ENCODE measurements around the gene PCDHGC5.
A peak's percentile ranks its signal among the peaks of the same experiment; 100 is the strongest.

Gene PCDHGC5

DNA sequence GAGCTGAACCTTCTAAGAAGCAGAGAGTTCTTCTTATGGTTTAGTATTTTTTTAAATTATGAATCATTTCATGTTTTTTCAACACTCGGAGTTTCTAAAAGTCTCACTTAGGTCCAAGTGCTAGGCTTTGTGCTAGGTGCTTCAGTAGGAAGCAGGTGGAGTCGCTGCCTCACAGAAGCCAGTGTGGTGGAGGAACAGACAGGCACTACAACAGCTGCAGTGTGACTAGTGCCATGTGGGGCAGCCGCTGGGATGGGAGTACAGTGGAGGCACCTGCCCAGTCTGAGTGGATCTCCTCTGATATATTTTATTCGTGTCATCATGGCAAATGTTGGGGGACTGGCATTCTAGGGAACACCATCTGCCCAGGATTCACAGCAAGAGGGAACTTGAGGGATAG lies 15.3 kb downstream of the PCDHGC5 start:
- Histone ChIP-seq H3F3A (ENCODE audit: insufficient read depth, low read length) (peaks cover 21% of the 10 kb centered on the region), H4K20me1 (ENCODE audit: insufficient read depth, low read length) (no peaks in the 10 kb centered on the region), H3K9me3 (replicated peaks; ENCODE audit: insufficient read depth, low read length) (no peaks in the 10 kb centered on the region), H3K79me2 (ENCODE audit: low read length) (0 out of 2 replicates have a peak, but pooled peaks cover 3% of the 10 kb centered on the region), H3K4me2 (ENCODE audit: low read depth, low read length) (no peak overlapping the region), H2AFZ (ENCODE audit: low read length) (no peak overlapping the region), H3K9ac (ENCODE audit: low read length) (no peak overlapping the region), H3K27ac (ENCODE audit: low read length) (no peak overlapping the region), H3K9me2 (replicated peaks; ENCODE audit: insufficient read depth, low read length) (no peaks in the 10 kb centered on the region), H3K4me1 (ENCODE audit: low read length) (peaks cover 31% of the 10 kb centered on the region), H3K27me3 (replicated peaks; ENCODE audit: insufficient read depth, low read length) (no peaks in the 10 kb centered on the region), H3K4me3 (ENCODE audit: low read length) (no peak overlapping the region), H3K36me3 (replicated peaks; ENCODE audit: insufficient read depth, low read length) (no peaks in the 10 kb centered on the region)
- DNase-seq = no peak
- TF ChIP-seq EZH2phosphoT487 (IDR thresholded peaks at IDR 0.05; ENCODE audit: low read length) (no peak), EZH2 (optimal IDR thresholded peaks at IDR 0.05; ENCODE audit: low read depth, low read length) (no peak)
- TF ChIP-seq, protein P1, sequence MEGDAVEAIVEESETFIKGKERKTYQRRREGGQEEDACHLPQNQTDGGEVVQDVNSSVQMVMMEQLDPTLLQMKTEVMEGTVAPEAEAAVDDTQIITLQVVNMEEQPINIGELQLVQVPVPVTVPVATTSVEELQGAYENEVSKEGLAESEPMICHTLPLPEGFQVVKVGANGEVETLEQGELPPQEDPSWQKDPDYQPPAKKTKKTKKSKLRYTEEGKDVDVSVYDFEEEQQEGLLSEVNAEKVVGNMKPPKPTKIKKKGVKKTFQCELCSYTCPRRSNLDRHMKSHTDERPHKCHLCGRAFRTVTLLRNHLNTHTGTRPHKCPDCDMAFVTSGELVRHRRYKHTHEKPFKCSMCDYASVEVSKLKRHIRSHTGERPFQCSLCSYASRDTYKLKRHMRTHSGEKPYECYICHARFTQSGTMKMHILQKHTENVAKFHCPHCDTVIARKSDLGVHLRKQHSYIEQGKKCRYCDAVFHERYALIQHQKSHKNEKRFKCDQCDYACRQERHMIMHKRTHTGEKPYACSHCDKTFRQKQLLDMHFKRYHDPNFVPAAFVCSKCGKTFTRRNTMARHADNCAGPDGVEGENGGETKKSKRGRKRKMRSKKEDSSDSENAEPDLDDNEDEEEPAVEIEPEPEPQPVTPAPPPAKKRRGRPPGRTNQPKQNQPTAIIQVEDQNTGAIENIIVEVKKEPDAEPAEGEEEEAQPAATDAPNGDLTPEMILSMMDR (IDR thresholded peaks at IDR 0.05; ENCODE audit: low read length) = no peak

DNA sequence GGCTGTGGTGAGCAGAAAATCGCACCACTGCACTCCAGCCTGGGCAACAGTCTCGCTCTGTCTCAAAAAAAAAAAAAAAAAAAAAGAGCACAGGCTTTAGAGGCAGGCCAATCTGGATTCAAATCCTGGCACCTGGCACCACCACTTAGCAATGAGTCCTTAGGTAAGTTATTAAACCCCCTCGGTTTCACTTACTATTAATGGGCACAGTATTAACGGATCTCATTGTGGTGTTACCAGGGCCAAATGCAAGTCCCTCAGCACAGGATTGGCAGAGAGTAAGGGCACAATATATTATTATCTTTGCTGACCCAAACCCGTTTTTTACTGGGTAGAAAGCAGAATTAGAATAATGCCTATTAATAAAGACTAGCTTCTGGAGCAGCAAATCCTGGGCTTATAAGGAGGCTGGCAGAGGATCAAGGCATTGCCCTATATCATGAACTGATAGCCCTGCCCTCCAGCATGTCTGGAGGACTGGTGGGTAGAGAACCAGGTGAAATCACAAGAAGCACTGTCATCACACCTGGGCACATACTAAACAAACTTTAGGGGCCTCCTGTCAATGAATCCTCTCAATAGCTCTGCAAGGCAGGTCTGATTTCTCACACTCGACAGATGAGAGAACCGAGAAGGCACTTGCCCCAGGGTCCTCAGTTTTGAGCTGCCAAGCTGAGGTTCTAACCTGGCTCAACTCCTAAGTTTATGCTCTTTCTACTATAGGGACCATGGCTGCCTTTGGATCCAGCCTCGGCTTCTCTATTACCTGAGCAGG lies 17.7 kb downstream of the PCDHGC5 start:
- 0 out of 2 replicates have a peak, but pooled peaks cover 6% of the 10 kb centered on the region for H3K79me2 ChIP-seq (ENCODE audit: low read length)
- no peaks in the 10 kb centered on the region for H4K20me1 ChIP-seq (ENCODE audit: insufficient read depth, low read length)
- H3K9me2 ChIP-seq (replicated peaks; ENCODE audit: insufficient read depth, low read length) = no peaks in the 10 kb centered on the region
- H2AFZ ChIP-seq (ENCODE audit: low read length) = no peak overlapping the region; the same call in 1 of the 2 replicates
- no peak overlapping the region for H3K4me3 ChIP-seq (ENCODE audit: low read length)
- H3K27ac ChIP-seq (ENCODE audit: low read length) = peak overlapping the region; percentile 83; the same call in 1 of the 2 replicates
- H3K27me3 ChIP-seq (replicated peaks; ENCODE audit: insufficient read depth, low read length) = no peaks in the 10 kb centered on the region
- H3K4me1 ChIP-seq (ENCODE audit: low read length) = peaks cover 41% of the 10 kb centered on the region
- no peaks in the 10 kb centered on the region for H3K36me3 ChIP-seq (replicated peaks; ENCODE audit: insufficient read depth, low read length)
- H3K4me2 ChIP-seq (ENCODE audit: low read depth, low read length) = peak overlapping the region; percentile 74; the same call in 1 of the 2 replicates
- peak overlapping the region; percentile 5; the same call in 1 of the 2 replicates for H3K9ac ChIP-seq (ENCODE audit: low read length)
- peak; percentile 30 for DNase-seq
- peaks cover 27% of the 10 kb centered on the region for H3F3A ChIP-seq (ENCODE audit: insufficient read depth, low read length)
- no peaks in the 10 kb centered on the region for H3K9me3 ChIP-seq (replicated peaks; ENCODE audit: insufficient read depth, low read length)
- TF ChIP-seq EZH2 (optimal IDR thresholded peaks at IDR 0.05; ENCODE audit: low read depth, low read length) = no peak
- TF ChIP-seq, protein P1 (IDR thresholded peaks at IDR 0.05; ENCODE audit: low read length) = no peak
- TF ChIP-seq EZH2phosphoT487 (IDR thresholded peaks at IDR 0.05; ENCODE audit: low read length) = no peak

DNA sequence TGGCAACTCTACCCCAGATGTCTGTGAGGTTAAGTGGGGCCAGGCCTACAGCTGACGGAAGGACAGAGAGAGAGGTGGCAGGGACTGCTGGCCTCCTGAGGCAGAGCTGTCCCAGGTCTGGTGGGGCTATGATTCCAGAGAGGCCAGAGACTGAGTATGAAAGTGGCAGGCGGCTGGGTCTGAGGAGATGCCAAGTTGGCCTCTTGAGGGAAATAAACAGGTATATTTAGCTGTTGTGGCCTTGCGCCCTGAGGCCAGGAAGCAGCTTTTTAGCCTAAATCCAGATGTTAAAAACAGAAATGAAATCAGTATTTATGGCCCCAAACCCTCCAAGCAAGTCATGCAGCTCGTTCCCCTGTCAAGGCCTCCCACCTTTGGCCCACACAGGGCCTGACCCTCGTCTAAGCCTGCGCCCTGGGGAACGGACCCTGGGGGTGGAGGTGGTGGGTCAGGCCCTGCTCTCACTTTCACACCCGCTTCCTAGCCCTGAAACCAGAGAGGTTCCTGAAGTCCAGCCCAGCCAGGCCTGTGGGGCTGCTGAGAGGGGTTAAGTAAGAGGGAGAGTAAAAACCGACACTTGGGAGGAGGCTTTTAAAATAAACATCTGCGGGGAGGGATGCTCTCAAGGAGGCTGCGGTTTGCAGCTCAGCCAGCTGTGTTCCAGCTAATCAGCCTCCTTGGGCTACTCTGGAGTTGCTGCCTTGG lies 18.7 kb downstream of the PCDHGC5 start:
- Histone ChIP-seq H3K79me2 (ENCODE audit: low read length) (0 out of 2 replicates have a peak, but pooled peaks cover 6% of the 10 kb centered on the region), H3F3A (ENCODE audit: insufficient read depth, low read length) (peaks cover 27% of the 10 kb centered on the region), H3K9me3 (replicated peaks; ENCODE audit: insufficient read depth, low read length) (no peaks in the 10 kb centered on the region), H3K9ac (ENCODE audit: low read length) (peak overlapping the region; percentile 34; the same call in 1 of the 2 replicates), H3K4me2 (ENCODE audit: low read depth, low read length) (peak overlapping the region; percentile 74), H4K20me1 (ENCODE audit: insufficient read depth, low read length) (no peaks in the 10 kb centered on the region), H3K36me3 (replicated peaks; ENCODE audit: insufficient read depth, low read length) (no peaks in the 10 kb centered on the region), H3K4me1 (ENCODE audit: low read length) (peaks cover 48% of the 10 kb centered on the region), H3K9me2 (replicated peaks; ENCODE audit: insufficient read depth, low read length) (no peaks in the 10 kb centered on the region), H3K4me3 (ENCODE audit: low read length) (0 out of 2 replicates have a peak overlapping the region, but pooled peaks have one; percentile 20), H3K27ac (ENCODE audit: low read length) (peak overlapping the region; percentile 83), H3K27me3 (replicated peaks; ENCODE audit: insufficient read depth, low read length) (no peaks in the 10 kb centered on the region), H2AFZ (ENCODE audit: low read length) (peak overlapping the region; percentile 46; the same call in 1 of the 2 replicates)
- peak; percentile 46 for DNase-seq
- TF ChIP-seq EZH2 (optimal IDR thresholded peaks at IDR 0.05; ENCODE audit: low read depth, low read length) (no peak), EZH2phosphoT487 (IDR thresholded peaks at IDR 0.05; ENCODE audit: low read length) (no peak)
- TF ChIP-seq, protein P1 (IDR thresholded peaks at IDR 0.05; ENCODE audit: low read length) = no peak

Data from MM.1S (cell line).